KMS-11 (cell line): Measurements from ENCODE around the gene AMZ1.
A peak's percentile ranks its signal among the peaks of the same experiment; 100 is the strongest.

Source experiments
- H2AFZ ChIP-seq: fragments of 200-600 bp; sonication (generic); 2 replicates; pipeline ENCODE4 v1.6.1; 2016; ENCODE audit warnings: antibody characterized with exemption, mixed run types, low read depth
- H3K27ac ChIP-seq: fragments of 200-600 bp; sonication (generic); 2 replicates; pipeline ENCODE4 v1.6.1; 2016; ENCODE audit warnings: mild to moderate bottlenecking, mixed run types
- H3K27me3 ChIP-seq: fragments of 200-600 bp; sonication (generic); 2 replicates; pipeline ENCODE4 v1.6.1; 2017; ENCODE audit warnings: mild to moderate bottlenecking, low read depth, mixed run types, moderate library complexity; ENCODE audit not compliant: insufficient read depth
- H3K36me3 ChIP-seq: fragments of 200-600 bp; sonication (generic); 2 replicates; pipeline ENCODE4 v1.6.1; 2017; ENCODE audit warnings: mild to moderate bottlenecking, mixed run types; ENCODE audit not compliant: insufficient read depth
- H3K4me1 ChIP-seq: fragments of 200-600 bp; sonication (generic); 2 replicates; pipeline ENCODE4 v1.6.1; 2016; ENCODE audit warnings: mild to moderate bottlenecking, low read depth, mixed run types; ENCODE audit not compliant: poor library complexity, severe bottlenecking
- H3K4me2 ChIP-seq: fragments of 200-600 bp; sonication (generic); 2 replicates; pipeline ENCODE4 v1.7.0; 2016; ENCODE audit warnings: mild to moderate bottlenecking, mixed run types
- H3K4me3 ChIP-seq: fragments of 200-600 bp; sonication (generic); IDR thresholded peaks from 2 replicates; pipeline ENCODE4 v1.6.1; 2017; ENCODE audit warnings: low read depth, low read length, mixed read lengths; ENCODE audit not compliant: insufficient read depth
- H3K79me2 ChIP-seq: fragments of 200-600 bp; sonication (generic); 2 replicates; pipeline ENCODE4 v1.6.1; 2016; ENCODE audit warnings: low read depth, mixed run types; ENCODE audit not compliant: insufficient read depth
- H3K9ac ChIP-seq: fragments of 200-600 bp; sonication (generic); 2 replicates; pipeline ENCODE4 v1.6.1; 2016; ENCODE audit warnings: mild to moderate bottlenecking, mixed run types
- H4K20me1 ChIP-seq: fragments of 200-600 bp; sonication (generic); 2 replicates; pipeline ENCODE4 v1.6.1; 2016; ENCODE audit warnings: mild to moderate bottlenecking, mixed run types; ENCODE audit not compliant: insufficient read depth
- CTCF ChIP-seq: fragments of 200-600 bp; sonication (generic); conservative IDR thresholded peaks from 2 replicates; pipeline ENCODE4 v1.6.1; 2017; ENCODE audit warnings: low read depth, mild to moderate bottlenecking, antibody characterized with exemption, low read length, moderate library complexity, mixed read lengths

AMZ1 gene

GRCh38 chr7:2661096-2661449 is 26.9 kb upstream of the AMZ1 start:
- Histone ChIP-seq H3K79me2 (no peaks in the 10 kb centered on the region), H3K4me1 (no peaks in the 10 kb centered on the region), H3K4me3 (no peak overlapping the region), H3K27me3 (peaks cover 10% of the 10 kb centered on the region; the same call in 1 of the 2 replicates), H3K27ac (no peak overlapping the region), H3K9ac (no peak overlapping the region), H2AFZ (no peak overlapping the region), H4K20me1 (no peaks in the 10 kb centered on the region), H3K36me3 (no peaks in the 10 kb centered on the region), H3K4me2 (no peak overlapping the region)
- 0 out of 2 replicates have a peak, but pooled peaks have one; percentile 7 for TF ChIP-seq CTCF

DNA sequence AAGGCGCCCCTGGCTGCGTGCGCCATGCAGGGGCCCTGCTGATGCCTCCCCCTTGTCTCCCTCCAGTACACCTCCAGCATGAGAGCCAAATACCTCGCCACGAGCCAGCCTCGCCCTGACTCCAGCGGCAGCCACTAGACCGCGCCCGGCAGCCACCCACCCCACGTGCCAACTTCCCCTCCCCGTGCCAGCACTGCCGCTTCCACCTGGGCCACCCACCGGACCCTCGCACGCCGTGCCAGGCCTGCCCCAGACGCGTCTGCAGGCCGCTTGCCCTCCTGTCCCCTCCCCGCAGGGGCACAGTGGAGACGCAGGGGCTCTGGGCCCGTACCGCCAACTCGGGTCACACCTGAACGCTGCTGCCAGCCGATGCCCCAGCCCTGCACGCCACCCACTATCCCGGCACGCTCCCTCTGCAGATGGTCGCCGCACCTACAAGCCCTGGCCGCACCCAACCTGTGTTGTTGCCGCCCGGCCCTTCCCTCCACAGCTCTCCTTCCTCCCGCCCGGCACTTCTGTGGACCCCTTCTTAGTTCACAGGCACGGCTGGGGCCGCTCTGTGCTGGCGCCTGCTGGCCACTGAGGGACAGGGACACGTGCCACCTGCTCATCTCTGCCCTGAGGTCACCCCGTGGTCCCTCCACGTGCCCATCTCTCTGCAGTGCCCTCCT is 26.3 kb upstream of the AMZ1 start:
- Histone ChIP-seq H3K27me3 (peaks cover 10% of the 10 kb centered on the region; the same call in 1 of the 2 replicates), H3K4me2 (no peak overlapping the region), H3K27ac (no peak overlapping the region), H3K4me1 (no peaks in the 10 kb centered on the region), H4K20me1 (no peaks in the 10 kb centered on the region), H2AFZ (no peak overlapping the region), H3K4me3 (no peak overlapping the region), H3K79me2 (no peaks in the 10 kb centered on the region), H3K9ac (no peak overlapping the region), H3K36me3 (no peaks in the 10 kb centered on the region)
- TF ChIP-seq CTCF = no peak

DNA sequence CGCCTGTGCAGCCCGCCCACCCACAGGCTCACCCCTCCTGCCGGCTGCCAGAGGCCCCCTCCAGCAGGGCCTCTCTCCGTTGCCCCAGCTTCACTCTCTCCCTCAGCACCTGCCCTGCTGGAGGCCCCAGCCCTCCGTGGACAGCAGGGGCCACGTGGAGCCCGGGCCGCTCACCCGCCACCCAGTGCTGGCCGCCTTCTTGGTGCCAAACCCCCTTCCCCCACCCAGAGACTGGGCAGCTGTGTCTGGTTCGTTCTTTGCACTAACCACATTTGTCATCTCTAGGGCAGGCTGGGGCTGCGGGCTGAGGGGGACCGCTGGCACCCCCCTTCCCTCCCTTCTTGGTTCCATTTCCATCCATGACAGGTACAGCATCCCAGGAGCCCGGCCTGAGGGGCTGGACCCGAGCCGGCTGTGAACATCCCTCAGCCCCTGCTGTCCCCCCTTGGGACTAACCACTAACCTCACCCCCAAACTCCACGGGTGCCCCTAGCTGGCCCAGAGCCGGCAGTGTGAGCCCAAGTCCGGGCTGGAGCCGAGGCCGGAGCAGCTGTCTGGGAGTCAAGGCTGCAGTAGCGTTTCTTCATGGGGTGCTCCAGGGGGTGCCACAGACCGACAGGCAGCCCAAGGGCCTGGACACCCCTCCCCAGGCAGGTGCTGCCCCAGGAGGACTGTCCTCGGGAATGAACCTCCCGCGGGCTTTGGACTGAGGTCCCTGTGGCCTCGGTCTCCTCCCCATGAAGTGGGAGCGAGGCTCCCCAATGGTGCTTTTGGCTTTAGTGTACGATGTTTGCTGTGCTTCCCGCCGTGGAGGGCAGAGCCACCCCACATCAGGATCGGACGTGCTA is 25.5 kb upstream of the AMZ1 start:
- H3K4me3 ChIP-seq = no peak overlapping the region
- H3K9ac ChIP-seq = no peak overlapping the region
- H2AFZ ChIP-seq = no peak overlapping the region
- no peak overlapping the region for H3K27ac ChIP-seq
- no peaks in the 10 kb centered on the region for H3K79me2 ChIP-seq
- peaks cover 17% of the 10 kb centered on the region; the same call in 1 of the 2 replicates for H3K27me3 ChIP-seq
- no peak for TF ChIP-seq CTCF
- no peak overlapping the region for H3K4me2 ChIP-seq
- no peaks in the 10 kb centered on the region for H4K20me1 ChIP-seq
- no peaks in the 10 kb centered on the region for H3K4me1 ChIP-seq
- no peaks in the 10 kb centered on the region for H3K36me3 ChIP-seq

GRCh38 chr7:2663121-2663886 is 24.7 kb upstream of the AMZ1 start:
- Histone ChIP-seq H3K9ac (no peak overlapping the region), H3K27ac (no peak overlapping the region), H3K4me1 (no peaks in the 10 kb centered on the region), H2AFZ (no peak overlapping the region), H3K27me3 (peaks cover 21% of the 10 kb centered on the region; the same call in 1 of the 2 replicates), H3K36me3 (no peaks in the 10 kb centered on the region), H3K4me3 (no peak overlapping the region), H3K79me2 (no peaks in the 10 kb centered on the region), H3K4me2 (no peak overlapping the region), H4K20me1 (no peaks in the 10 kb centered on the region)
- TF ChIP-seq CTCF = no peak
